T-helper 2 cell treated with Interferon-gamma antibody and Interleukin-4, amounts not matched to agents 100 ng/mL and 5 ng/mL, for 36 hours (primary cell): Measurements from ENCODE around the gene SMYD2. TPM values are rescaled to one million over a fixed set of nuclear protein-coding genes. Genes with fewer than 3 reads are reported as not detected.

Experiments
- intact Hi-C: fragments of 100-400 bp; cut with micrococcal nuclease; formaldehyde crosslinking; loops from one replicate; pipeline ENCODE4 v1.15.1; 2023
- total RNA-seq: library from RNA; stranded (reverse); gene quantifications from 2 replicates; pipeline ENCODE4 v1.2.3, GENCODE V29; 2022

The SMYD2 gene
- total RNA-seq, 1 donor from 2014 or later, result 46.9 TPM

DNA sequence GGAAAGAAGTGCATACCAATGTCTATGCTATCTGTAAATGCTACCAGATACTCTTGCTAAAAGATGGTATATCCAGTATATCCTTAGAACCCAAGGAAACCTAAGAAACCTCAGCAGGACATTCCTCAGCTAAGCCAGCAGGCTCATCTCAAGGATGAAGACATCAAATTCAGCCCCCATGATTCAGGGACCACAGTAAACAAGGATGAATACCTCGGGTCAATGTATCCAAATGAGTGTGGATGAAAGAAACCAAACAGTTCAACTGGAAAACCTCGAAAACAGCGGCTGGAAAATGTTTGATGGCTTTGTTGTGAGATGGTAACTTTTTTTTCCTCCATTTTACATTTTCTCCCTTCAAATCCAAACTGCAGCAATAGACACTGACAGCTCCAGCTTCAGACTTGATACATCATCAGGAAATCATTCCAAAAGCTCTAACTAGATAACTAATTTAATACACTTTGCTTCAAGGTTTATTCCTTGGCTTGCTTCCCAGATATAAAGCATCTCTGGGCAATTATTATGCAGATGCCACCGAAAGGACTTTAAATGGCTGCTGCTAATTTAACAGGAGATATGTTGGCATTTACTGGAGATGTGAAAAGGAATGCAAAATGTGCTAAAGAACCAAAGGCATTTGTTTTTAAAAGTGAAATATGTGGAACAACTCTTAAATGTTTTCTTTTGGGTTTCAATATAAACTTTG lies 73.6 kb downstream of the SMYD2 start:
- intact Hi-C loops, result no loop called here

DNA sequence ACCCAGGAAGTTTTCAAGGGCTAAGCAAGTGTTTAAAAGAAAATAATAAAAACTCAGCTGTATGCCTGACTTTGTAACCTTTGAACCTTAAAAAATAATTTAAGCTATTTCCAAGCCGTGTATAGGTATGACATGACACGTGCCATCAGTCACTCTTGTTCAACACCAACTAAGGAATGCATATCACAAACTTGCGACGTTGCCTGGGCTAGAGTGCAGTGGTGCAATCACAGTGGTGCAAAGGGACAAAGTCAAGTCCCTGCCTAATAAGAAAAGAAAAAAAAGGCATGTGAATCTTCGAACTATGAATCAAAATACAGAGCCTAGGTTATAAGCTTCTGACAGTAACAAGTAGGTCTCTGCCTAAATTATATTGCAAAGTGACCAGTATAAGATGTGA lies 79.2 kb downstream of the SMYD2 start:
- intact Hi-C loops, result no loop called here

DNA sequence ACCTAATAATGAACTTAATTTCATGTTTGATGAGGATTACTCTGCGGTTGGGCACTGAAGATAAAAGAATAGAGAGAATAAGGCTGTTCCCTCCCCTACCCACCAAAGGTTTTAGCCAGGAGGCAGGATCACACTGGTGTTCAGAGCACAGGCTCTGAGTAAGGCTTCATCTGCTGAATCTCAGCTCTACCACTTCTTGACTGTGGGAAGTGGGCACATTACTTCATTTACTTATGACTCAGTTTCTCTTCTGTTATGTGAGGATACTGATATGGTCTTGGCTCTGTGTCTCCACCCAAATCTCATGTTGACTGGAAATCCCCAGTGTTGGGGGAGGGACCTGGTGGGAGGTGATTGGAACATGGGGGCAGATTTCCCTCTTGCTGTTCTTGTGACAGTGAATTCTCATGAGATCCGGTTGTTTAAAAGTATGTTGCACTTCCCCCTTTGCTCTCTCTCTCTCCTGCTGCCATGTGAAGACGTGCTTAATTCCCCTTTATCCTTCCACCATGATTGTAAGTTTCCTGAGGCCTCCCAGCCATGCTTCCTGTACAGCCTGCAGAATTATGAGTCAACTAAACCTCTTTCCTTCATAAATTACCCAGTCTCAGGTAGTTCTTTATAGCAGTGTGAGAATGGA lies 79.7 kb downstream of the SMYD2 start:
- intact Hi-C loops, result no loop called here

DNA sequence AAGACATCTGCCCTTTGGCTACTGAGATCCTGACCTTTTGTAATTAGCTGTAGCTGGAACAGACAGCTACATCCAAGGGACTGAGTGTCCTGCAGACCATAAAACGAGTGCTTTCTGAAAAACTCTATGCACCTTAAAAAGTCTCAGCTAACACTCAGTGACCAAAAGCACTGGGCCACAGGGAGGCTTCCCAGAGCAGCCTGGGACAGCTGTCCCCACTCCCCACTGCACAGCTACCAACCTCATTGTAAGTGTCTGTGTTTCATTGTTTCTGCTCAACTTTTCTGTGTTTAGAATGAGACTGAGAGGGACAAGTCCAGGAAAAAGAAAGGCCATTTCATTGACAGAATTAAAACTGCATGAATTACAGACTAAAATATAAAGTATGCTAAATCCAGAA lies 80.7 kb downstream of the SMYD2 start:
- intact Hi-C loops, result no loop called here

DNA sequence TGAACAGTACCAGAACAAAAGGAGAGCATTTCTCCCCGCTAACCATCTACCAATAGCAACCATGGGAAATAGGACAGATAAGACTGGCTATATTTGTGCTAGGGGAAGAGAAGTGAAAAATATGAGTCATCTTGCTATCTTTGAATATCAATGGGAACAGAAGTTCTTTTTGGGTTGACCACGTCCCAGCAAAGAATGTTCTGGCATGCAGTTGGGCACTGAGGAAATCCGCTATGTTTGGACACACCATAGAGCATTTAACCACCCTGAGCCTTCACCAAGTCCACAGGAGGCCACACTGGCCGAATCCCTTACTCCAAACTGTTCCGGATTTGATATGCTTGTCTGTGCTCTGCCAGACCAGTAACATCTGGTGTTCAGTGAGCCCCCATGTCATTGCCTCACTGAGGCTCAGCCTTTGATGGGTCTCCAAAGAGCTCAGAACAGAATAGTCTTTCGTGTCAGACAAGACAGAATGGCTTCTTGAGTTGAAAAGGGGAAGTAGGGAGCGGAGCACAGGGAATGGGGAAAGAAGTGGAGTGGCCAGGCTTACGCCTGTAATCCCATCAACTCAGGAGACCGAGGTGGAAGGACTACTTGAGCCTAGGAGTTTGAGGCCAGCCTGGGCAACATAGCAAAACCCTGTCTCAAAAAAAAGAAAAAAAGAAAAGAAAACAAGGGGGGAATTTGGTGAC lies 81.4 kb downstream of the SMYD2 start:
- intact Hi-C loops, result no loop called here

DNA sequence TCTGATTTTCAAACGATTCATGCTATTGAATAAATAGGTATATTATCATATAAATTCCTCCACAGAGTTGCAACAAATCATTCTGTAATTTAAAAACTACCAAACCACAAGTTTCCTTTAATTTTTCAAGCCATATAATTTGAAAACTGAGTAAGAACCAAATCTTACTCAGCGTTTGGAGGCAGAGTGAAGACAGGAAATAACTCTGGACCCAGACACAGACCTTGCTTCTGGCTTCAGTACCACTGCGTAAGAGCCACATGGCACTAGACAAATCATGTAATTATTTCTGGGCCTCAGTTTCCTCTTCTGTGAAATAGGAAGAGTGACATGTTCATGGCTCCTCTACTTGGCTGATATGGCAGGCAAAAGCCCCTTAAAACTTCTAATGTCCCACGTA lies 82.4 kb downstream of the SMYD2 start:
- intact Hi-C loops, result no loop called here

DNA sequence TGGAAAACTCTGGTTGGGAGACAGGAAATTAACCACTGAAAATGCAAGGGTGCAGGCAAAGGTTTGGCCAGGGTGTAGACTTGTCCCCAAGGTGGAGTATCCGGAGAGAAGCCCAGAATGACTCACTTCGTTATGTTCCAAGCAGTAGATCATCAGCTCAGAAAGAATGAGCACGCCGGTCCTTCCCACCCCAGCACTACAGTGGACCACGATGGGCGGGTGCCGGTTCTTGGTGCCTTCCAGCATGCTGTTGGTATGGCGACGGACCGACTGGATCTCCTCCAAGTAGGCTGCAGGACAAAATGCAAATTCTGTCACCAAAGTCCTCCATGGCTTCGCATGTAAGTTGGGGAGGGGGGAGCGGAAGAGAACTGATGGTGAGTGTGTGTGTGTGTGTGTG lies 83.4 kb downstream of the SMYD2 start:
- intact Hi-C loops, result no loop called here

DNA sequence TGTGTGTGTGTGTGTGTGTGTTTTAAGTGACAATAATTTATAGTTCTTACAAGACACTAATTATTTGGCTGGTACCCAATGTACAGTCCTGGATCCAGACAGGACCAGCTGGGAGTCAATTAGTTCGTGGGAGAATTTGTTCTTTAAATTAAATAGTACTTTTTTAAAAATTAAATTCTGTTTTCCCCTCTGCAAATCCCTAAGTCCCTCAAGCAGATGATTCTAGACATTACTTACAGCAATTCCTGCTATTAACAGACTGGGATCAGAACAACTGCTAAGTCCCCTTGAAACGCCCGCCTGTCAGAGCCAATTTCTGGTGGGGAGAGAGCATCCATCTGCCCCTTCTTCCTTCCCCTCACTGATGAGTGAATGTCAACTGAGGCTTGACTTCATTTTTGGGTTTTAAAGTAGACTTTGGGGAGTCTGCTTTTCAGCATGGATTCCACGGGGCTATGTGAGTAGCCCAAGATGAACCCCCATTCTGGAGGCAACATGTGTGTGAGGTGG lies 83.9 kb downstream of the SMYD2 start:
- intact Hi-C loops, result no loop called here

DNA sequence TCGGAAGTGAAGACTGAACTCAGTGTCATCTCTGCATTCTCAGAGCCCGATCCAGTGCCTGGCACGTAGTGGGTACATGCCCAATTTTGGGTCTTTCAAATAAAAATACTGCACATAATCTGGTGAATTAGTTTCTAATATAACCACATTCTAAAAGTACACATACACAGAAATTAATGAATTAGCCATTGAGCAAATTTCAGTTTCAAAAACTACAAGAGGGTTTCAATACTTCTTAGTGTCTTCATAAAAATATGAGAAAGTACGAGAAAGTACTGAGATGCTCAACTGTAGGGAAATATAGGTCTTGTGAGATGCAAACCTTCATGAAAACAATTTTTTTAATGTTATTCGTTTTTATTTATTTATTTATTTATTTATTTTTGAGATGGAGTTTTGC lies 86.9 kb downstream of the SMYD2 start:
- intact Hi-C loops, result no loop called here

DNA sequence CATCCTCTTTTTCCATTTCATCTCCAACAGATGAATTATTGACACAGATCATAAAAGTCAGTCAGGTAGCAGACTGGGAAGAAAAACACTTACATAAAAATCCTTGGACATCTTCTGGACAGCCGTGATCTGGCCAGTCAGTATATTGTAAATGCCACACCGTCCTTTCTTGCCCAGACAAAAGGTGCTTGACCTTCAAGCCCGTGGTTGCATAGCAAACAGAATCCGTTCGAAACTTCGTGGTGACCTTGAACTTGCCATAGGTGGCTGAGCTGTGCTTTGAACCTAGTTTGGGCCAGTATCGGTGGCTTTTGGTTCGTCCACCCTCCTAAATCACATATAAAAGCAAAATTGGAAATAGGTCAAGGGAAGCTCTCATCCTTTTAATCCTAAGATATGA lies 88.4 kb downstream of the SMYD2 start:
- intact Hi-C loops, result no loop called here

DNA sequence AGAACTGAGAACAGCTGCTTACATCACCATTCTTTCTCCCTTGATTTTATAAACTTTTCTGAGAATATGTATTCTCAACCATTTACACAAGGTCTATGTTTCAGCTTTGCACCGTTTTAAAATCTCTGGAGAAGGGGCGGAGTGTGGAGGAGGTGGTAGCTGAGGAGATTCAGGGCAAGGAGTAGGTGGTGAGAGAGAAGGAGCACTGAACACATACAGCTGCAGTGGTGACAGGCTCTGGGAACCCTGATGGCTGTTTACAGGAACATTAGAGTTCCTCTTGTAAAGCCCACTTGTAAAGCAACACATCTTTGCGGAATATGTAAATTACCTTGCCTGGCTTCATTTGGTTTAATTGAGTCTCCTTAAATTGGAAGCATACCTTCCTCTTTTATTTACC lies 89.7 kb downstream of the SMYD2 start:
- intact Hi-C loops, result no loop called here

DNA sequence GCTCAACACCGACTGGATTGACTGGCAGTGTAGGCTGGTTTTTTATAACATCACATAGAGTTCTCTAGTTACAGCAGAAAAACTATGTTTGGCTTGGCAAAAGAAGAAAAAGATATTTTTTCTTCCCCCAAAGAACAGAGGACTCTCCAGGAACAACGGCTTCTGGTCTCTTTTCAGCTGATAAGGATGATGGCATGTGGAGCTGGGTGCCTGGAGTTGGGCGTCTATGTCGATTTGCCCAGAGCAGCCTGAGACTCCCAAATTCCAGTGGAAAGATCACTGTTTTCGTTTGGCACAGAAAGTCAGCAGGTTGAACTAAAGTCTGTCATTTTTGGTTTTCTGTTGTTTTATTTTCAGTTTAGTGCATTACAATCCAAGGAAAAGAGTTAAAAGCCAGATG lies 91.1 kb downstream of the SMYD2 start:
- intact Hi-C loops, result no loop called here

DNA sequence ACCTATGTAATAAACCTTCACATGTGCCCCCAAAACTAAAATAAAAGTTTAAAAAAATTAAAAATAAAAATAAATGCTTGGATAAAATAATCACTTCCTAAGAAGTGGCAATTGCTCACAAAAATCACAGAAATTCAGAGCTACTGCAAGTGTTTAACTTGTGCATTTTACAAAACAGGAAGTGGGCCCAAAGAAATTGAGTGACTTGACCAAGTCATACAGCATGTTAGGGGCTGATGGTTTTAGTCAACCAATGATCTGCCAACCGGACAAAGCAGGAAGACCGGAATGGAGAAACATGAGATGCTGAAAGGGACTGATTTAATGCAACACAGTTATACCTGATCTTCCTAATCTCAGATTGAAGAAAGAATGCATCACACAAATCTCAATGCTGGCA lies 96.5 kb downstream of the SMYD2 start:
- intact Hi-C loops, result no loop called here

DNA sequence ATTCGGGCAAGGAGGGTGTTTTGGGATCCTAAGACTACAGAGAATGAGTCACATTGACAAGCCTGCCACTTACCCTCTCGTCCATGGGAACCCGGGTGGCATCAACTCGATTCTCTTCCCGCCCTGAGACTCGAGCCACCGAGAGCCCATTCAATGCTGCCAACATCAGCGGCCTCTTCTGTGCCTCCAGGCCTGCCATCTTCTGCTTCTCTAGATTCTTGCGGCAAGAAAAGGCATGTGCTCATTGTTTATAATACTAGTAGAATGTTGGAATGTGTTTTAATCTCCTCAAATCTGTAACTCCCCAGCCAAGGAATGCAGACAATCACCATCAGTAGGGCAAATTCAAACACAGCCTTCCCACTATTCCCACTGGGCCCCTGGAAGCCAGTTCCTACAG lies 96.9 kb downstream of the SMYD2 start:
- intact Hi-C loops, result no loop called here

DNA sequence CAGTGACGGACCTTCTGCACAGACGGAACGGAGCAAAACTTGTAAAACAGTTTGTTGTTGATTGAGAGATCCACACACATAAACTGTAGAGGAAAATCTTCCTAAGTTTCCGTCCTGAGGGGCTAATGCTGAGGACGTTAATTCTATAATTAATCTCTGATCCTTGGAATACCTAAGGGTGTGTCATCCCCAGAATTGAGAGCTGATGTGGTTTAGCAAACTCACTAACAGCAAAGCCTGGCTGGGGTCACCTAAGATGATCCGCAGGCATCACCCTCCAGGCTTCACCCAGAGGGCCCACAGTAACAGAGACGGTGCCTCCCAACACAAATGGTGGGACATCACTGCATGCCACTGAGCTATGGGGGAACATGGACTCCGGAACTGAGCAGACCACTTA lies 97.5 kb downstream of the SMYD2 start:
- intact Hi-C loops, result no loop called here

DNA sequence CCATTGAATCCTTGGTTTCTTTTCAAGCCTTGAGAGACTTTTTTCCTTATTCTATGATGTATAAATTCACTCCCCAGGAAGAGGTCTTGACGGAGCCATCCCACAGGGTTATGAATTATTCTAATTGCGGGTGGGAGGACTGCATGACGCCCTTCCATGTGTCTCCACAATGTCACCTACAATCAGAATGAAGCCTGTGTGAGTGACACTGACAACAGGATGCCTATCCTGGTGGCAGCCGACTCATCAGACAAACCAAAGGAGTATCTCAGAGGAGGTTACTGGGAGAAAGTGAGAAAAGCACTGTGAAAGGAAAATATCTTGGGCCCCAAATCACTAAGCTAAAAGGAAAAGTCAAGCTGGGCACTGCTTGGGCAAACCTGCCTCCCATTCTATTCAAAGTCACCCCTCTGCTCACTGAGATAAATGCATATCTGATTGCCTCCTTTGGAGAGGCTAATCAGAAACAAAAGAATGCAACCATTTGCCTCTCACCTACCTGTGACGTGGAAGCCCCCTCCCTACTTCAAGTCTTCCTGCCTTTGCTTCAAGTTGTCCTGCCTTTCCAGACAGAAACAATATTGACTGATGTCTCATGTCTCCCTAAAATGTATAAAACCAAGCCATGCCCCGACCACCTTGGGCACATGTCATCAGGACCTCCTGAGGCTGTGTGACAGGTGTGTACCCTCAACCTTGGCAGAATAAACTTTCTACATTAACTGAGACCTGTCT lies 98.4 kb downstream of the SMYD2 start:
- intact Hi-C loops, result no loop called here

DNA sequence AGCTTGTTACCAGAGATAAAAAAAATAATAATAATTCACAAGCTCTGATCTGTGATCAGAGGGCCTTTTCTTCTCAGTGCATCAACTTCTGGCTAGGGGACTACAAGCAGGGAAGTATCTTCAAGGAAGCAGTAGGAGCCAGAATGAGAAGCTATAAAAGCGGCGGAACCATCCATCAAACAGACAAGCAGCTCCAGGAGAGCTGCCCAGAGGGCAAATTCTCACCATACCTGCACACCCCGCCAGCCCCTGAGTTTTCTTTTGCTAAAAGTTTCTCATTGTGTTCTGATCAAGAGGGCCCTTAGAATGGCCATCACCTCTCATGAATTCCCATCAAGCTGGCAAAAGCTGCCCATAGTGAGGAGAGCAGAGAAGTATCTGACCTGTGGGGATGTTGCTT lies 99.4 kb downstream of the SMYD2 start:
- intact Hi-C loops, result no loop called here

DNA sequence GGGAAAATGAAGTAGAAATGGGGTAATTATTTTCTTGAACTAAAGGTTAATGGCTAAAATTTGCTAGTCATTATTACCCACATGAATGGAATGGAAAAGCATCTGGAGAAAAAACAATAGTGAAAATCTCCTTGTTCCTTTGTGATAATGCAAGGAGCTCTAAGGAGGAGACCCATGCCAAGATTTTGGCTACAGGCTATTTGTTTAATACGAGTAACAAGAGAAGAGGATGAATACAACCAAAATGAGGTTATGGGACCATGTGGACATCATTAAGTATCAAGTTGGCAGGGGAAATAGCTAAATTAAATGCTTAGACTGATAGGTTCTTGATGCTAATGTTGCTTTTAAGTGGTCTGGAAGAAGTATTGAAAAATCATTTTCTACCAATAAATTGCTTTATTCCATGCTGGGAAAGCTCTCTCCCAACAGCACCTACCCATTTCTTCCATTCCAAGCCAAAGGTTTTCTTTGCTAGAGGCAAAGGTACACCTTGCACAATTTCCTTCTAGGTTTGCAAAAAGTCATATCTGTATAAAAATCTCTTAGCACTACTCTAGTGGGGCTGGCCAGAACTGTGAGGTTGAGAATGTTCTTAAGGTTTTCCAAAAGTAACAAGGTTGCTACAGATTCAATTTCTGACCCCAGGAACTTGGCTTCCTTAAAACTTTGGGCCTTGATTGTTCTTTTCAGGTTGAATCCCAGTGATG lies 100.2 kb downstream of the SMYD2 start:
- intact Hi-C loops, result no loop called here

DNA sequence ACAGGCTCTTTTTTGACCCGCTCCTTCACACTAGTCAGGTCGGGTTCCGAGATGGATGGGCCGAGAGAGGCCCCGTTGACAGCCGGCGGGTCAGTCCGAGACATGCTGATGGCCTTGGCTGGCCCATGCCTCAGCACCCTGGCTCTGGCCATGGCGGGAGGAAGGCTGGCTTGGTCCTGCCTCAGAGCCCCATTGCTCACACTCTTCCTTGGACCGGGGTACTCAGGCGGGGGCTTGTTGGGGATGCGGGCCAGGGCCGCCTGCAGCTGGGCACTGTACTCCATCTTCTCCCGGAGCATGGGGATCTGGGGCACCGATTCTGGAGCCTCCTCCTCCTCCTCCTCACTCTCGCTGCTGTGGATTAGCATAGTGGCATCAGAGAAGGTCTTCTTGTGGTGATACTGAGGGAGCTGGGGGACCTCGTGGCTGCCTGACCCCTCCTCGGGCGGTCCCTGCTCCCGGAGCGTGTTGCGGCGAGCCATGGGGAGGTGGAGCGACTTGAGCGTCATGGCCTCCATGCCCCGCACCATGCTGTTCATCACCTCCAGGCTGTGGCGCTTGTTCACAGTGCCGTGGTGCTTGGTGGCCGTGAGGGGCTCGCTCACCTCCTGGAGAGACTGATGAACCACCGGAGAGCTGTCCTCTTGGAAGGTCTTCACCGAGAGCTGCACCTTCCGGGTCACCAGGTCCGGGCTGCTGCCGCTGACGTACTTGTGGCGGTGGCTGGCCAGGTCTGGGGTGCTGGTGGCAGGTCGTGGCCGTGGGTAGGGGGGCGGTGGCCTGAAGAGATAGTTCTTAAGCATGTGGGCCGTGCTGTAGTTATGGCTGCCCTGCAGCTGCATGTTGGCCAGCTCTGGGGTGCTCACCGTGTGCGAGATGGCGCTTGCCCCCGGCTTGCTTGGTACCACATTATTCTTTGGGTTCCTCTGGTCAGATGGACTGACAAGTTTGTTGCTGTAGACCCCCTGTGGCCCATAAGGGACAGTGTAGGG lies 102.7 kb downstream of the SMYD2 start:
- intact Hi-C loops, result no loop called here
